ENCODE data around the gene MRPL30.
"Not testable (repeated sequence)": the region's sequence is repeated elsewhere in the genome, so short reads cannot be mapped to it uniquely, and the experiment has no call there.

- TF ChIP-seq POLR2A, CTCF, POLR2AphosphoS5 (IDR thresholded peaks at IDR 0.05): not testable (repeated sequence)
Observed at GRCh38 chr2:99192364-99192763, 11.4 kb downstream of the MRPL30 start.
